ENCODE measurements around the gene KCNK10.
"Not testable (repeated sequence)": the region's sequence is repeated elsewhere in the genome, so short reads cannot be mapped to it uniquely, and the experiment has no call there.

The KCNK10 gene

DNA sequence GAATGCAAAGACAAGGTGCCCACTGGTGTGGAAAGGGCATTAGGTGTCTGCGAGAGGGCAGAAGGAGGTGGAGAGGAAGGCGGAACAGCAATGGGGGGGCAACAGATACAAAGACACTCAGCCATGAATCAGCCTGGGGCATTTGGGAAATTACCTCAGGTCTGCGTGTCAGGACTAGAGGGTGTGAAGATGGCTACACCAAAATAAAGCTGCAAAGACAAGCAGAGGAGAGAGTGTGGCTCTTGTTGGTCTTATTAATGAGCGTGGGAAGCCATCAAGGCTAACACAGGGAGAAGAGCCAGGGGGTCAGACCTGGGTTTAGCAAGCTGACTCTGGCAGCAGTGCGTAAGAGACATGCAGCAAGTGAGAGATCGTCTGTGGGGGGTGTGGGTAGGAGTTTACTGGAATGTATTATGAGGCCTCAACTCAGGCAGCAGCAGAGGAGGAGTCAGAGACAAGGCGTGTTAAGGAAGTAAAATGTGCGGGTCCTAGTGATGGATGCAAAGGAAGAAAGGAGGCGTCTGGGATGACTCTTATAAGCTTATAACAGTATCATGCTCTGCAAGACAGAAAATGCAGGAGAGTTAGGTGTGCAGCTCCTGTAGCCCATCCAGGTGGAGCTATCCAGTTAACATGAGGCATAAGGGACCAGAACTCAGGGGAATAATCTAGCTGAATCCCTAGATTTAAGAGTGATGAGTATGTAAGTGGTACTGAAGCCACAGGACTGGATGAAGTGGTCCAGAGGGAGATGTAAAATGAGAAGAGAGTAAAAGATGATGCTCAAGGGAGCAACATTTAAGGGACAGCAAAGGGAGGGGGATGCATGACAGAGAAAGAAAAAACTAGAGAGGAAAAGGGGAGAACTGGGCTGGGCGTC, 50.4 kb downstream of the KCNK10 start:
- Mint-ChIP-seq H3K36me3 (ENCODE audit: insufficient read depth) (no peaks in the 10 kb centered on the region), H3K4me1 (ENCODE audit: low read depth in 2 of 2) (no peaks in the 10 kb centered on the region), H3K27ac (no peak overlapping the region), H3K9me3 (no peaks in the 10 kb centered on the region), H3K27me3 (peaks cover 69 to 78% of the 10 kb centered on the region in 2 donors), H3K4me3 (no peak overlapping the region)
- ATAC-seq (replicated peaks) (no peak), DNase-seq (no peak)

DNA sequence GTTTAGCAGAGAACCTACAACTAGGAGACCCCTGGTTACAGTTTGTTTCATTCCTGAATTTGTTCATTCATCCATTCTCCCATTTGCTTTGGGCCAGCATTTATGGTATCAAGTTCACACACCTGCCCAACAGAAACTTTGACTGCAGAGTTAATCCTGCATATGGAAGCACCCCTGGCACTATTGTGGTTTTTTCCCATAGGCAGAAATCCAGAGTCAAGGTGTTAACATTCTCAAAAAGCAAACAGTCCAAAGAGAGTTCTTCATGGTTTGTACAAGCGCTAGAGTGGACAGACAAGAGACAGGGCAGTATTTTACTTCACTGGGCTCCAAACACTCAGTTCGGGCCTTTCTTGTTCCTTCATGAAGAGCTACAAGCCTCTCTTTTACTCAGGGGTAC, 51.9 kb downstream of the KCNK10 start:
- Mint-ChIP-seq H3K4me3 (no peak overlapping the region), H3K27me3 (peaks cover 61 to 72% of the 10 kb centered on the region in 2 donors), H3K27ac (no peak overlapping the region), H3K4me1 (ENCODE audit: low read depth in 2 of 2) (no peaks in the 10 kb centered on the region), H3K9me3 (no peaks in the 10 kb centered on the region), H3K36me3 (ENCODE audit: insufficient read depth) (no peaks in the 10 kb centered on the region)
- DNase-seq (no peak), ATAC-seq (replicated peaks) (no peak)

GRCh38 chr14:88270776-88271175, 52.3 kb downstream of the KCNK10 start:
- Mint-ChIP-seq H3K27me3 (peaks cover 64 to 74% of the 10 kb centered on the region in 2 donors), H3K4me3 (no peak overlapping the region), H3K9me3 (no peaks in the 10 kb centered on the region), H3K27ac (no peak overlapping the region), H3K4me1 (ENCODE audit: low read depth in 2 of 2) (no peaks in the 10 kb centered on the region), H3K36me3 (ENCODE audit: insufficient read depth) (no peaks in the 10 kb centered on the region)
- ATAC-seq (replicated peaks): no peak
- no peak for DNase-seq

- Mint-ChIP-seq H3K27me3 (peaks cover 67 to 76% of the 10 kb centered on the region in 2 donors), H3K27ac (no peak overlapping the region), H3K4me1 (ENCODE audit: low read depth in 2 of 2) (no peaks in the 10 kb centered on the region), H3K4me3 (no peak overlapping the region), H3K9me3 (no peaks in the 10 kb centered on the region), H3K36me3 (ENCODE audit: insufficient read depth) (no peaks in the 10 kb centered on the region)
- DNase-seq (no peak), ATAC-seq (replicated peaks) (no peak)
Observed at GRCh38 chr14:88269806-88270420, 53.2 kb downstream of the KCNK10 start.

DNA sequence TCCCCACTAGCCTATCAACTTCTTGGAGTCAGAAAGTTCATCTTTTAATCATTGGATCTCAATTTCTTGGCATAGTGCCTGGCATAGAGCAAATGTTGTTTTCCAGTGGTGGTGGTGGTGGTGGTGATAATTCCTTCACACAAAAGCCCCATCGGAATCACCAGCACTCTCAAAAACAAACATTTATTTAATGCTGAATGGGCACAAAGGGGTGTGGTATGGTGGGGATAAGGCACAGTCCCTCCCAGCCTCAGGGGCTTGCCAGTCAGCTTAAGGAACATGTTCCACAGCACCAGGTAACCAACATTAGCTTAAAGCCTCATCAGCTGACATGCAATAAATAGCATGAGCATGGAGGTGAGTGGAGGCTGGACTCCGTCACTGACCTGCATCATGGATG, 56.6 kb downstream of the KCNK10 start:
- no peak for ATAC-seq (replicated peaks)
- peaks cover 60 to 63% of the 10 kb centered on the region in 2 donors for H3K27me3 Mint-ChIP-seq
- H3K9me3 Mint-ChIP-seq: no peaks in the 10 kb centered on the region
- H3K4me3 Mint-ChIP-seq: no peak overlapping the region
- no peak for DNase-seq
- no peaks in the 10 kb centered on the region for H3K36me3 Mint-ChIP-seq (ENCODE audit: insufficient read depth)
- no peaks in the 10 kb centered on the region for H3K4me1 Mint-ChIP-seq (ENCODE audit: low read depth in 2 of 2)
- no peak overlapping the region for H3K27ac Mint-ChIP-seq

DNA sequence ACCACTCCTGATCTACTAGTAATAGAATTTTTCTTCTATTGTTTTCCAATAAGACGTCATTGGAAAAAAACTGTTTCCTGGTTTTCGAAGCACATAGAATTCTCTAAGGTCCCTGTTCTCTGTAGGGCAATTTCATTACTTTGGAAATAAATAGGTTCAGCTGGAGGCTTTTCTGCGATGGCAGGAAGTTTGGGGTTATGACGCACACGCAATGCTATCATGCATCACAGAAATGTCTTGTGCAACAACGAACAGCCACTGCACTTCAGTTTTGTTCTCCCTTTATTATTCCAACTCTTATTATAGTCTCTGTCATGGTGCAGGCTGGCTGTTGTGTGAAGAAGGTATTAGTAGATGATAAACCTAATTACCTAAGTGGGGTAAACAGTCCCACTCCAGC, 59.0 kb downstream of the KCNK10 start:
- no peak for ATAC-seq (replicated peaks)
- Mint-ChIP-seq H3K9me3 (no peaks in the 10 kb centered on the region), H3K27ac (no peak overlapping the region), H3K27me3 (peaks cover 53 to 55% of the 10 kb centered on the region in 2 donors), H3K4me1 (ENCODE audit: low read depth in 2 of 2) (no peaks in the 10 kb centered on the region), H3K4me3 (no peak overlapping the region), H3K36me3 (ENCODE audit: insufficient read depth) (no peaks in the 10 kb centered on the region)
- no peak for DNase-seq

GRCh38 chr14:88261302-88261701, 61.8 kb downstream of the KCNK10 start:
- not testable (repeated sequence) for H3K27ac Mint-ChIP-seq; H3K4me1 Mint-ChIP-seq (ENCODE audit: low read depth in 2 of 2); H3K4me3 Mint-ChIP-seq; DNase-seq; ATAC-seq (replicated peaks); H3K9me3 Mint-ChIP-seq; H3K36me3 Mint-ChIP-seq (ENCODE audit: insufficient read depth)
- H3K27me3 Mint-ChIP-seq: peaks cover 61 to 66% of the 10 kb centered on the region in 2 donors

DNA sequence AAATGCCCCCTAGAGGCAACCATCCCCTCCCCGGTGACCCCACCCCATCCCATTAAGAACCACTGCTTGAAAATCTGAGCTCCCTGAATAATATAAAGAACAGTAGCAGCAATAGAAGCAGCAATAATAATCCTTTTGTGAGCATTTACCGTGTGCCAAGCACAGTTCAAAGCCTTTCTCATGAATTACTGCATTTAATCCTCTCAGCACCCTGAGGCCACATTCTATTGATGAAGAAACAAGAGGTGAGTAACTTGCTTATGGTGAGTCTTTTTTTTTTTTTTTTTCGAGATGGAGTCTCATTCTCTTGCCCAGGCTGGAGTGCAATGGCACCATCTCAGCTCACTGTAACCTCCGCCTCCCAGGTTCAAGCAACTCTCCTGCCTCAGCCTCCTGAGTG, 65.0 kb downstream of the KCNK10 start:
- Mint-ChIP-seq H3K4me1 (ENCODE audit: low read depth in 2 of 2) (no peaks in the 10 kb centered on the region), H3K4me3 (no peak overlapping the region), H3K27ac (no peak overlapping the region), H3K9me3 (no peaks in the 10 kb centered on the region), H3K36me3 (ENCODE audit: insufficient read depth) (no peaks in the 10 kb centered on the region), H3K27me3 (peaks cover 50 to 69% of the 10 kb centered on the region in 2 donors)
- DNase-seq: no peak
- no peak for ATAC-seq (replicated peaks)

DNA sequence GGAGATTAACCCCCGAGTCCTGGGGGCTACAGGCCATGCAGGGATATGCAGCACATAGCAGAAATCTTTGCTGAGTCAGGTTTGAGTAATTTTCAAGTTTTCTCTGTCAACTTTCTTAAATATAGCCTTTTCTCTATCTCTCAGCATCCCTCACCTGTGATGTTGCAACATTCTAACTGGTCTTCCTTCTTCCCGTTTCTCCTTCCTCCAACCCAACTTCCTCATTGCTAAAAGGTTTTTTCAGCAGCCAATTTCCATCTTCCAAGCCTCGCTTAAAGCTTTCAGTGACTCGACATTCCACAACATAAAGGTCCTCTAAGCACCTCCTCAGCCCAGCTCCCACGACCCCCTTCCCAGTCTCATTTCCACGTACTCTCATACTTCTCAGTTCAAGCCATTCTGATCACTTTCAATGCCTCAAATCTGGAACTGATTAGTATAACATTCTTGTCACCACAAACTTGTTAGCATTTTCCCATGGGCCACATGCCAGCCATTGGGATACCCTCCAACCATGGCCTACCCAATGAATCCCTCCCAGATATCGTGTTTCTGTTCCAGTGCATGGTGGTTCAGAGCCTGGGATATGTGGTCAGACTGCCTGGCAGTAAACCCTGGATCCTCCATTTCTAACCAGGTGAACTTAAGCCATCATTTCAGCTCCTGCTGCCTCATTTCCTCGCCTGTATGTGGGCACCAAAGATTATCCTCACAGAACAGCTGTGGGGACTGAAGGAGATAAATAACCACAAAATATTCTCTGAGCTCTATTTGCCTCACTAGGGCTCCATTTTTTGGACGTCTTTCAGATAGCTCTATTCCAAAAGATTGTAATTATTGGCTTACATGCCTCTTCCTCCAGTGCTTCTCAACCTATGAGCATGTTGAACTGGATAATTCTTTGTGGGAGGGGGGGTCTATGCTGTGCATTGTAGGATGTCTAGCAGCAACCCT, 65.8 kb downstream of the KCNK10 start:
- Mint-ChIP-seq H3K9me3 (no peaks in the 10 kb centered on the region), H3K4me1 (ENCODE audit: low read depth in 2 of 2) (no peaks in the 10 kb centered on the region), H3K27ac (no peak overlapping the region), H3K4me3 (no peak overlapping the region), H3K36me3 (ENCODE audit: insufficient read depth) (no peaks in the 10 kb centered on the region), H3K27me3 (peaks cover 46 to 69% of the 10 kb centered on the region in 2 donors)
- no peak for ATAC-seq (replicated peaks)
- DNase-seq: no peak

DNA sequence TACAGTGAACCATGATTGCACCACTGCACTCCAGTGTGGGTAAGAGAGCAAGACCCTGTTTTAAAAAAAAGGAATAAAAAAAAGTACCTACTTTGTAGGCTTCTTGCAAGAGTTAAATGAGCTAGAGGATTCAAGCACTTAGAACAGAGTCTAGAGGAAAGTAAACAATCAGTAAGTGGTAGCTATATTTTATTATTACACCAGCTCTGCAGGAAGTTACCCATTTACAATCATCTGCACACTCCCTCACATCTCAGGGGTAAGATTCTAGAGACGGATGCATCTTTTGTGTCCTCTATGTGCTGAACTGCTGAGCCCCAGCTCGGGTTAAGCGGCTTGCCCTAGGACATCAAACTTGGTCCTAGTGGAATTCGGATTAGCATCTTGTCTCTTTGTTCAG, 67.3 kb downstream of the KCNK10 start:
- DNase-seq (no peak), ATAC-seq (replicated peaks) (no peak)
- Mint-ChIP-seq H3K27ac (no peak overlapping the region), H3K27me3 (peaks cover 44 to 78% of the 10 kb centered on the region in 2 donors), H3K4me3 (no peak overlapping the region), H3K36me3 (ENCODE audit: insufficient read depth) (no peaks in the 10 kb centered on the region), H3K9me3 (no peaks in the 10 kb centered on the region), H3K4me1 (ENCODE audit: low read depth in 2 of 2) (no peaks in the 10 kb centered on the region)

- DNase-seq (no peak), ATAC-seq (replicated peaks) (no peak)
- H3K27ac Mint-ChIP-seq: no peak overlapping the region
- no peaks in the 10 kb centered on the region for H3K36me3 Mint-ChIP-seq (ENCODE audit: insufficient read depth)
- no peaks in the 10 kb centered on the region for H3K9me3 Mint-ChIP-seq
- H3K4me3 Mint-ChIP-seq: no peak overlapping the region
- peaks cover 47 to 84% of the 10 kb centered on the region in 2 donors for H3K27me3 Mint-ChIP-seq
- no peaks in the 10 kb centered on the region for H3K4me1 Mint-ChIP-seq (ENCODE audit: low read depth in 2 of 2)
Observed at GRCh38 chr14:88255196-88255595, 67.9 kb downstream of the KCNK10 start.

DNA sequence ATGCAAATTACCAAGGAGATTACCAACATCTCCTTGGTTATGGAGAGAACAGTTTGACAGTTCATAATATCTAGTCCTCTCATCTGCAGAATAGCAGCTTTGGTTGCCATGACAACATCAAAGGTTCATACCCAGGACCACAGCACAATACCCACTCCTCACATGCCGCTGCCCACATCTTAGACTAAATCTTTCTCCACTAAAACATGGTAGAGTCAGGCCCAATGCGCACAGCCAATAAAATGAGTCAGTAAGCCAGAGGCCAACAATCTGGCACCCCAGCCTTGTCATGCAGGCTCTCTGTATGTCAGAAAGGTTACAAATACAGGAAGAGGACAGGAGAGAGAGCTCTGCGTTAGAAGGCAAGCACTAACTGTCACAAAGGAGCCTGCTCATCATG, 70.6 kb downstream of the KCNK10 start:
- peaks cover 53 to 68% of the 10 kb centered on the region in 2 donors for H3K27me3 Mint-ChIP-seq
- no peaks in the 10 kb centered on the region for H3K4me1 Mint-ChIP-seq (ENCODE audit: low read depth in 2 of 2)
- no peaks in the 10 kb centered on the region for H3K36me3 Mint-ChIP-seq (ENCODE audit: insufficient read depth)
- DNase-seq (no peak), ATAC-seq (replicated peaks) (no peak)
- H3K9me3 Mint-ChIP-seq: no peaks in the 10 kb centered on the region
- no peak overlapping the region for H3K27ac Mint-ChIP-seq
- H3K4me3 Mint-ChIP-seq: no peak overlapping the region

DNA sequence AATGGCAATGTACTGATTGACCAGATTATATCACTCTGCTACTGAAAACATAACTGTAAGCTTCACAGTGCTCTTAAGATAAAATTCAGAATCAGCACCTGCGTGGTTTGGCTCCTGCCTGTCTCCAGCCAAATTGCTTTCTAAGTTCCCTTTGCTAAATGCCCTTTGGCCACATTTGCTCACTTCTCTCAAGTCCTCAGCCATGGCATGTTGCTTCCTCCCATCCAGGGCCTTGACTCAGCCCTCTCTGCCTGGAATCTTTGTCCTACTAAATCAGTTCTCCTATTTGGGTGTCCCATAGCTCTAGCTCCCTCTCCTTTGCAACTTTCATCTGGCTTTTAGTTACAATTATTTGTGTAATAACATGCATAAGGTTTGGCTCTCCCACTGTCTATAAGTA, 71.4 kb downstream of the KCNK10 start:
- ATAC-seq (replicated peaks) (no peak), DNase-seq (no peak)
- Mint-ChIP-seq H3K36me3 (ENCODE audit: insufficient read depth) (no peaks in the 10 kb centered on the region), H3K27me3 (peaks cover 52 to 62% of the 10 kb centered on the region in 2 donors), H3K27ac (no peak overlapping the region), H3K4me3 (no peak overlapping the region), H3K9me3 (no peaks in the 10 kb centered on the region), H3K4me1 (ENCODE audit: low read depth in 2 of 2) (no peaks in the 10 kb centered on the region)

Measured in effector memory CD8-positive, alpha-beta T cell (primary cell).